ENCODE measurements around the gene TMEM114.
A peak's percentile ranks its signal among the peaks of the same experiment; 100 is the strongest.

Gene TMEM114

GRCh38 chr16:8561496-8561895 is 28.8 kb downstream of the TMEM114 start:
- Mint-ChIP-seq H3K9me3 (no peaks in the 10 kb centered on the region), H3K27me3 (ENCODE audit: low read depth, poor library complexity) (peaks cover 11% of the 10 kb centered on the region), H3K27ac (no peak overlapping the region), H3K4me1 (no peaks in the 10 kb centered on the region), H3K4me3 (no peak overlapping the region), H3K36me3 (ENCODE audit: low read depth) (no peaks in the 10 kb centered on the region)
- no peak for DNase-seq
- no peak for TF ChIP-seq CTCF (IDR thresholded peaks at IDR 0.05)

GRCh38 chr16:8555400-8555799 is 34.9 kb downstream of the TMEM114 start:
- H3K9me3 Mint-ChIP-seq, result peaks cover 6% of the 10 kb centered on the region
- H3K4me3 Mint-ChIP-seq, result no peak overlapping the region
- H3K27ac Mint-ChIP-seq, result no peak overlapping the region
- peaks cover 22% of the 10 kb centered on the region for H3K4me1 Mint-ChIP-seq
- H3K27me3 Mint-ChIP-seq (ENCODE audit: low read depth, poor library complexity), result peaks cover 19% of the 10 kb centered on the region
- no peak for DNase-seq
- H3K36me3 Mint-ChIP-seq (ENCODE audit: low read depth), result no peaks in the 10 kb centered on the region
- TF ChIP-seq CTCF (IDR thresholded peaks at IDR 0.05), result no peak

- Mint-ChIP-seq H3K27ac (no peak overlapping the region), H3K27me3 (ENCODE audit: low read depth, poor library complexity) (peaks cover 19% of the 10 kb centered on the region), H3K4me1 (peaks cover 22% of the 10 kb centered on the region), H3K9me3 (peaks cover 6% of the 10 kb centered on the region), H3K4me3 (no peak overlapping the region), H3K36me3 (ENCODE audit: low read depth) (no peaks in the 10 kb centered on the region)
- DNase-seq, result no peak
- no peak for TF ChIP-seq CTCF (IDR thresholded peaks at IDR 0.05)
Measured at GRCh38 chr16:8554881-8555280, 35.4 kb downstream of the TMEM114 start.

GRCh38 chr16:8554022-8554421 is 36.3 kb downstream of the TMEM114 start:
- TF ChIP-seq CTCF (IDR thresholded peaks at IDR 0.05), result no peak
- peaks cover 19% of the 10 kb centered on the region for H3K27me3 Mint-ChIP-seq (ENCODE audit: low read depth, poor library complexity)

GRCh38 chr16:8552487-8553221 is 37.7 kb downstream of the TMEM114 start:
- H3K27ac Mint-ChIP-seq, result peak overlapping the region; percentile 70
- H3K9me3 Mint-ChIP-seq, result peaks cover 6% of the 10 kb centered on the region
- no peak for TF ChIP-seq CTCF (IDR thresholded peaks at IDR 0.05)
- H3K27me3 Mint-ChIP-seq (ENCODE audit: low read depth, poor library complexity), result peaks cover 25% of the 10 kb centered on the region
- no peak for DNase-seq
- H3K4me3 Mint-ChIP-seq, result peak overlapping the region; percentile 63
- peaks cover 31% of the 10 kb centered on the region for H3K4me1 Mint-ChIP-seq
- H3K36me3 Mint-ChIP-seq (ENCODE audit: low read depth), result no peaks in the 10 kb centered on the region

More at GRCh38 chr16:8554022-8554421, 36.3 kb downstream of the TMEM114 start:
- no peak overlapping the region for H3K4me3 Mint-ChIP-seq
- H3K27ac Mint-ChIP-seq, result no peak overlapping the region
- peaks cover 6% of the 10 kb centered on the region for H3K9me3 Mint-ChIP-seq
- no peak for DNase-seq
- peaks cover 22% of the 10 kb centered on the region for H3K4me1 Mint-ChIP-seq
- no peaks in the 10 kb centered on the region for H3K36me3 Mint-ChIP-seq (ENCODE audit: low read depth)

All from nephron progenitor cell (in vitro differentiated cells).